ENCODE results near the gene PCBD2. TPM values are rescaled to one million over a fixed set of nuclear protein-coding genes. Genes with fewer than 3 reads are reported as not detected.
A peak's percentile ranks its signal among the peaks of the same experiment; 100 is the strongest.

PCBD2 gene
- total and polyA plus RNA-seq, 2 of the 8 experiments (the other 6 are each of a cell fraction or from before 2014, with no cell fraction given) = 4.8 to 10.3 TPM

DNA sequence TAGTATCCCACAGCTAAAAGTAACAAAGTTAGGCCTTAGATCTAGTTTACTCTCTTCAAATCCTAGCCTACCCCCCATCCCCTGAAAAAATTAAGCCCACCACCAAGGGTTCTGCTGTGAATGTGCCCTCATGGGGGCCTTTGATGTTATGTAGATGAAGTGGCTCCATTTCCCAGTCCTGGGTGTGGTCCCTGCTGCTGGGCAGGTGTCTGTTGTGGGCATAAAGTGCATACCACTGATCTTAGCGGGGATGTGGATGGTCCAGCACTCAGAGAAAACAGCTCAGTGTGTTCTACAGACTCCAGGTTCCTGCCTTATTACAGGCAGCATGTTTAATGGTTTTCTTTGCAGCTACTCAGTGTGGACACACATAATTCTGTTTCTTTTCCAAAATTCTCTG is 1.9 kb downstream of the PCBD2 start:
- Histone ChIP-seq H2AK5ac (ENCODE audit: low read depth, low read length) (no peak overlapping the region), H2BK15ac (ENCODE audit: low read length) (no peak overlapping the region), H2BK120ac (replicated peaks; ENCODE audit: low read depth, low read length) (no peak overlapping the region), H3K23me2 (ENCODE audit: low read depth, low read length) (peaks cover 3% of the 10 kb centered on the region; the same call in 1 of the 2 replicates), H3K56ac (replicated peaks; ENCODE audit: insufficient read length, low read depth, low read length) (no peak overlapping the region), H2AFZ (ENCODE audit: low read length) (no peak overlapping the region), H4K8ac (ENCODE audit: extremely low read depth, insufficient read depth, low read length) (no peak overlapping the region), H4K91ac (replicated peaks; ENCODE audit: insufficient read length, low read length) (no peak overlapping the region), H3K23ac (ENCODE audit: insufficient read length) (no peak overlapping the region), H2BK12ac (ENCODE audit: low read depth, low read length) (no peak overlapping the region), H2BK20ac (ENCODE audit: low read length) (no peak overlapping the region), H3K9me3 (ENCODE audit: insufficient read depth in 2 of 2, low read depth in 1 of 2, low read length in 1 of 2) (no peaks in the 10 kb centered on the region), H3K14ac (ENCODE audit: insufficient read length) (no peak overlapping the region), H3K79me2 (ENCODE audit: control insufficient read depth in 1 of 2, insufficient read depth in 2 of 2, low read length in 2 of 2) (no peaks in the 10 kb centered on the region), H3K27ac (ENCODE audit: low read depth, low read length) (no peak overlapping the region), H3K36me3 (ENCODE audit: control insufficient read depth in 2 of 4, insufficient read depth in 4 of 4, low read length in 3 of 4) (peaks cover 0 to 5% (median 2%) of the 10 kb centered on the region in 4 experiments; a peak in 5 of 8 replicates), H3K4me3 (ENCODE audit: extremely low read depth in 1 of 4, insufficient read depth in 2 of 4, low read depth in 3 of 4, low read length in 4 of 4) (no peak overlapping the region), H3K27me3 (replicated peaks in 1 of 4; ENCODE audit: control insufficient read depth in 3 of 4, extremely low read depth in 1 of 4, insufficient read depth in 3 of 4, low read length in 3 of 4) (no peaks in the 10 kb centered on the region), H3K4ac (replicated peaks; ENCODE audit: insufficient read length, low read depth, low read length) (no peak overlapping the region), H3K9ac (replicated peaks in 1 of 4; ENCODE audit: extremely low read depth in 1 of 4, low read depth in 3 of 4, low read length in 3 of 4) (no peak overlapping the region), H2BK5ac (ENCODE audit: low read depth, low read length) (no peak overlapping the region), H3K79me1 (ENCODE audit: low read depth, low read length) (no peaks in the 10 kb centered on the region; the same call in 1 of the 2 replicates), H4K5ac (ENCODE audit: insufficient read length, low read depth, low read length) (no peak overlapping the region), H3K18ac (ENCODE audit: extremely low read depth, low read length) (no peak overlapping the region), H4K20me1 (replicated peaks in 1 of 2; ENCODE audit: control insufficient read depth in 1 of 2, insufficient read depth in 2 of 2, low read length in 2 of 2) (no peaks in the 10 kb centered on the region), H3K4me2 (ENCODE audit: insufficient read depth in 1 of 2, low read depth in 2 of 2, low read length in 2 of 2) (0 out of 4 replicates have a peak overlapping the region, but pooled peaks of 1 of the 2 experiments have one; percentile 59), H3K4me1 (replicated peaks in 1 of 4; ENCODE audit: control insufficient read depth in 3 of 4, insufficient read depth in 4 of 4, low read length in 3 of 4) (peaks cover 0 to 4% (median 0%) of the 10 kb centered on the region in 4 experiments; a peak in 3 of 7 replicates)
- no peak for FAIRE-seq
- ChIA-PET CTCF (ENCODE audit: partially characterized antibody) (interaction anchor here (0.9 to 4.8 kb wide), 8 partner anchors 12 to 118 kb away, joined by 3 to 49 read pairs (median 4); partner anchors contain the start of gene C5orf24), POLR2A (ENCODE audit: partially characterized antibody) (interaction anchor here (1.8 to 5.8 kb wide), 2 partner anchors 11 to 32 kb away, joined by 3 to 54 read pairs; partner anchors contain the start of gene TXNDC15)
- TF ChIP-seq, protein P1, sequence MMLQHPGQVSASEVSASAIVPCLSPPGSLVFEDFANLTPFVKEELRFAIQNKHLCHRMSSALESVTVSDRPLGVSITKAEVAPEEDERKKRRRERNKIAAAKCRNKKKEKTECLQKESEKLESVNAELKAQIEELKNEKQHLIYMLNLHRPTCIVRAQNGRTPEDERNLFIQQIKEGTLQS (IDR thresholded peaks at IDR 0.05; ENCODE audit: insufficient read depth, low read depth, low read length) = no peak
- TF ChIP-seq POU5F1 (IDR thresholded peaks at IDR 0.05; ENCODE audit: low read depth, low read length) (no peak), CBX5 (IDR thresholded peaks at IDR 0.05; ENCODE audit: low read depth, low read length) (no peak), JUN (IDR thresholded peaks at IDR 0.05; ENCODE audit: low read depth, low read length) (no peak), EZH2 (IDR thresholded peaks at IDR 0.05; ENCODE audit: low read depth, low read length, severe bottlenecking) (no peak), CBX8 (IDR thresholded peaks at IDR 0.05; ENCODE audit: borderline replicate concordance, low read depth, low read length) (no peak), POLR2AphosphoS5 (IDR thresholded peaks at IDR 0.05; ENCODE audit: low read depth, low read length) (no peak; the same call in 1 of the 2 replicates), MAFK (IDR thresholded peaks at IDR 0.05; ENCODE audit: low read depth, low read length) (no peak), POLR2A (IDR thresholded peaks at IDR 0.05; ENCODE audit: control extremely low read depth in 1 of 2, low read depth in 2 of 2, low read length in 2 of 2) (no peak; a peak in 1 of 3 replicates)
- WGBS, 2 experiments (ENCODE audit: extremely low coverage in 1 of 2, insufficient coverage in 1 of 2, insufficient read length in 1 of 2, insufficient replicate concordance in 2 of 2, low coverage in 1 of 2, low lambda C conversion rate in 2 of 2, missing lambda C conversion rate in 1 of 2) = 89% methylated on average over 1 of the region's 1 CpG; no CpG with 5 or more reads in 1 of the 2 experiments
- no peak for DNase-seq (ENCODE audit: low read depth in 1 of 2, low spot score in 2 of 2)
